Hair follicle dermal papilla cell (primary cell): ENCODE data around the gene GPR151. TPM values are rescaled to one million over a fixed set of nuclear protein-coding genes. Genes with fewer than 3 reads are reported as not detected.

Source experiments
- small RNA-seq: library from RNA; depleted of rRNA; stranded (forward); fragments of <200 nt; gene quantifications from one replicate; pipeline ENCODE3, GENCODE V24; 2012
- total RNA-seq: library from RNA; depleted of rRNA; stranded (reverse); fragments of >200 nt; gene quantifications from 2 replicates; pipeline ENCODE4 v1.2.3, GENCODE V29; 2012

GPR151 gene
- total RNA-seq, result not detected in 2 replicates

DNA sequence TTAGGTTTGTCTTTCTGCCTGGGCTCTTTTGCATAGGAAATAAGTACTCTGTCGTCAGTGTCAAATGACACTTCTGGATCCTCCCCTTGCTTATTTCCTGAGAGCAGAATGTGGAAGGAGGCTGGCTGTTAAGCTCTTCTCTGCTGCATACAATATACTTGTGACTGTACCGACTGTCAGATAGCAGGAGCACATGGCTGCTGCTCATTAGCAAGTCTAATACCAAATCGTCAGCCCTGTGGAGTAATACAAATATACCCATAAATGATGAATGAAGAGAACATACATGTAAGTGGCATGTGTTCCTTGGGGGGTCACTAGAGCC lies at the start of gene GPR151:
Gene GPR151 (minus strand): TSS at position 40 of the 325 bp plus-strand sequence. CDS start 77 bp downstream, outside the sequence.

Small RNA genes within 50 kb of the gene (small RNA-seq; reads per million reads assigned to genes)
- gene RF02271, result not detected

Other genes starting within 250 kb of the GPR151 start
- not detected in 2 replicates for gene POU4F3, start 177.4 kb downstream of the GPR151 start, total RNA-seq
- 67.2 and 74.5 TPM in 2 replicates for gene TCERG1, start 68.9 kb downstream of the GPR151 start, total RNA-seq